Right atrium auricular region (tissue), 2 donors: Measurements from ENCODE around the gene AGFG2. TPM values are rescaled to one million over a fixed set of nuclear protein-coding genes. Genes with fewer than 3 reads are reported as not detected.

Experiments
- DNase-seq: peaks from one replicate; pipeline ENCODE4 v3.0.0-alpha.2; 2019; ENCODE audit warnings: low spot score
- H3K27ac ChIP-seq, 2 donors: fragments of 200-600 bp; sonication (generic); 1 replicate in 1 of 2; 2 replicates in 1 of 2; pipeline ENCODE4 v1.5.1; 2016 to 2019
- H3K27me3 ChIP-seq, 2 donors: fragments of 200-600 bp; sonication (generic); one replicate each; pipeline versions ENCODE4 v1.5.1 to v1.6.0; 2017 to 2019
- H3K36me3 ChIP-seq: fragments of 200-600 bp; sonication (generic); one replicate; pipeline ENCODE4 v1.5.1; 2016
- H3K4me1 ChIP-seq, 2 donors: fragments of 200-600 bp; sonication (generic); one replicate each; pipeline versions ENCODE4 v1.5.1 to v1.6.0; 2017 to 2019
- H3K4me3 ChIP-seq, 2 donors: fragments of 200-600 bp; sonication (generic); 1 replicate in 1 of 2; 2 replicates in 1 of 2; pipeline ENCODE4 v1.5.1; 2017 to 2019; ENCODE audit warnings: mild to moderate bottlenecking in 1 of 2, moderate library complexity in 1 of 2
- H3K9me3 ChIP-seq, 2 donors: fragments of 200-600 bp; sonication (generic); one replicate each; pipeline ENCODE4 v1.5.1; 2019
- total RNA-seq, 2 donors: library from RNA; depleted of rRNA; stranded (reverse); fragments of >200 nt; gene quantifications; one replicate each; pipeline ENCODE4 v1.1.0, GENCODE V29; 2016
- TF ChIP-seq, protein P1 (sequence below), 2 donors: fragments of 200-600 bp; sonication (generic); IDR thresholded peaks; one replicate each; pipeline ENCODE4 v1.5.1; 2019; ENCODE audit warnings: antibody characterized with exemption in 2 of 2

The AGFG2 gene
- total RNA-seq, 2 donors from 2014 or later, result 16.4 to 25.8 TPM

DNA sequence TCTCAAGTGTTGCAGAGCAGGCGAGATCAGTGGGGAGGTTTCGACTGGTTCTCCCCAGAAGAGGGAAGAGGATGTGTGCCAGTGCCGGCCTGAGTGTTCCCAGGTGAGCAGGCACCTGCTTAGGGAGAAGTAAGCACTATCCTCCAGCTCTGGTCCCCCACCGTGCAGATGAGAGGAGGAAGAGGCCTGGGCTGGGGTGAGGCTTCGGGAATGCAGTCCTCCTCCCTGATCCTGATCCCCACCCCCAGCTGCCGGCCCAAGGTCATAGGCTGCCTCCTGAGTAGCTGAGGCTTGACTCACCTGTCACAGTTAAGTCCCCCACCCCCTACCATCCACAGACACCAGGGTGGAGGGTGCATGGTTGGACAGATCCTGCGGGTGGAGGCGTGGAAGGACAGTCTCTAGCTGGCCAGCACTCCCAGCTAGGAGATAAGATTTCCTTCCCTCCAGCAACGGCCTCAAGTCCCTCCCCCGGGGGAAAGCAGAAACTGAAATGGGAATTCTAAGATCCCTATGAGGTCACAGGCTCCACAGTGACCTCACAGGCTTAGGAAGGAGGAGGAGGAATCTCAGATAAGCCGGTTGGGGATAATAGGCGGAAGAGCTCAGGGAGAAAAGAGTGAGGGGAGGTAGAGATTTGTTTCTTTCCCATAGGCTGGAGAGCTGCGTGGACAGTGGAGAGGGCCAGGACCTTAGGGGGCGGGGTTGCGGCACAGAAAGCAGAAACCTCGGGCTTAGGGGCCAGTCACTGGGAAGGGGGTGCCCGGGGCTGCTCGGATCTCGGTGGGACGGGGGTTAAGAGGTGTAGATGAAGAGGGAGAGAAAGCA, 45.9 kb downstream of the AGFG2 start:
- Histone ChIP-seq H3K4me1 (peaks cover 0 to 43% of the 10 kb centered on the region in 2 donors), H3K36me3 (peaks cover 26% of the 10 kb centered on the region), H3K9me3 (no peaks in the 10 kb centered on the region), H3K4me3 (peak overlapping the region; percentile 84 to 96), H3K27me3 (no peaks in the 10 kb centered on the region), H3K27ac (peak overlapping the region; percentile 94 to 97)
- DNase-seq, result no peak
- TF ChIP-seq, protein P1, sequence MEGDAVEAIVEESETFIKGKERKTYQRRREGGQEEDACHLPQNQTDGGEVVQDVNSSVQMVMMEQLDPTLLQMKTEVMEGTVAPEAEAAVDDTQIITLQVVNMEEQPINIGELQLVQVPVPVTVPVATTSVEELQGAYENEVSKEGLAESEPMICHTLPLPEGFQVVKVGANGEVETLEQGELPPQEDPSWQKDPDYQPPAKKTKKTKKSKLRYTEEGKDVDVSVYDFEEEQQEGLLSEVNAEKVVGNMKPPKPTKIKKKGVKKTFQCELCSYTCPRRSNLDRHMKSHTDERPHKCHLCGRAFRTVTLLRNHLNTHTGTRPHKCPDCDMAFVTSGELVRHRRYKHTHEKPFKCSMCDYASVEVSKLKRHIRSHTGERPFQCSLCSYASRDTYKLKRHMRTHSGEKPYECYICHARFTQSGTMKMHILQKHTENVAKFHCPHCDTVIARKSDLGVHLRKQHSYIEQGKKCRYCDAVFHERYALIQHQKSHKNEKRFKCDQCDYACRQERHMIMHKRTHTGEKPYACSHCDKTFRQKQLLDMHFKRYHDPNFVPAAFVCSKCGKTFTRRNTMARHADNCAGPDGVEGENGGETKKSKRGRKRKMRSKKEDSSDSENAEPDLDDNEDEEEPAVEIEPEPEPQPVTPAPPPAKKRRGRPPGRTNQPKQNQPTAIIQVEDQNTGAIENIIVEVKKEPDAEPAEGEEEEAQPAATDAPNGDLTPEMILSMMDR (IDR thresholded peaks at IDR 0.05), result no peak

DNA sequence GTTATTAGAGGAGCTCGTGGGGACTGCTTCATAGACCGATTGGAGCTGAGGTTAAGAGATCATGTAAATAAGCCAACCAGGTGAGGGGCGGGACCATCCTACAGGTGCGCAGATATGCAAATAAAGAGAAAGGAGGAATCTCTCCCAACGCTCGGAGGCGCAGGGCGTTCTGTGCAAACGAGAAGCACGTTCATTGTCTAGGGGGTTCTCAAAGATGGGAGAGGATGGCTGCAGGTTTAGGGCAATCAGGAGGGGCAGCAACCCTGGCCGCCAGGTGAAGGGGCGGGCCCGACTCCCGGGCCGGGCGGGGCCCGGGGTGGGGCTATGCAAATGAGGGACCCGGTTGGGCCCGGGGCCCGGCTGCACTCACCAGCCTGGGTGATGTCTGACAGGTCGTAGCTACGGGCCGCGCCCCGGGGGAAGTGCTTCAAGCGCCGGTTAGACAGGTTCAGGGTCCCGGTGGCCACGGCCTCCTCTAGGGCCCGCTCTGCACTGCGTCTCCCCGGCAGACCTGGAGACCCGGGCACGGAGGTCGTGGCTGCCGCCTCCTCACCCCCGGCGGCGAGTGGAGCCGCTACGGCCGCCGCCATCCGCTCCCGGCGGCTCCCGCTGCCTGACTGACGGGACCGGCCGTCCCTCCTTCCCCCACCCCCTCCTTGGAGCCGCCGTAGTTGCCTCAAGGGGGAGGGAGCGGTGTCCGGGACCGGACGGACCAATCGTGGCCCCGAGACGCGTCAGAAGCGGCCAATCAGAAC, 46.7 kb downstream of the AGFG2 start, which contains the start of gene LRCH4:
Gene LRCH4, minus strand, starts transcription at position 619 of the 755 bp plus-strand sequence. Its CDS starts 29 bp downstream, at position 590.
- peaks cover 0 to 51% of the 10 kb centered on the region in 2 donors for H3K4me1 ChIP-seq

DNA sequence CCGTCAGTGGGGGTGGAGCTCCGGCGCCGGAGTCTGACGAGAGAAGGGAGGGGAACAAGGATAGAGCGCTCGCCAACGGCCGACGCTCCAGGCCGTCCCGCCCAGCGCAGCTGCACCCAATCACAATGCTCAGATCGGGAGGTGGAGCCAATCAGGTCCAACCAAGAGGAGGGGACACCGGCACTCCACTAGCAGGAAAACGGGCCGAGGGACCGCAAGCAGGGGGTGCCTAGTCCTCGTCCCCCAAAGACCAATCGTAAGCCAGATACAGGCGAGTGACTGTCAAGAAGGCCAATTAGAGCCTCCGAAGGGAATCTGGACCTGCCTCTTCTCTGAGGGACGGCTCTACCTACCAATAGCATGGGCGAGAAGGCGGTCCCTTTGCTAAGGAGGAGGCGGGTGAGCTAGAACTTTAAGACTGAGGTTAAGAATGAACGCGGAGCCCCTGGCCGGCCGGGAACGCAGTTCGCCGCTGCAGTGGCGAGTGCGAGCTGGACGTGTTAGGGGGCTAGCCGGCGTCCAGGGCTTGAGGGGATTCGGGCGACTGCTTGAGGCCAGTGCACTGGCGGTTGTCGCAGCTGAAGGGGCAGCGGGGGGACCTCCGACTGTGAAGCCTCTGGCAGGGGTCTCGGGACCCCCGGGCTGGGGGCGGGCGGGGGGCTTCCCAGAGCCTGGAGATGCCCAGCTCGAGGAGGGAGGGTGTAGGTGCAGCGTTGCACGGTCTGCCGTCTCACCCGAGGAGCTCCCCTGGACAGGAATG, 47.4 kb downstream of the AGFG2 start, which contains the start of gene FBXO24:
Gene FBXO24, plus strand, starts transcription at position 63 of the 760 bp plus-strand sequence. Its CDS starts 298 bp downstream, at position 361.
- Histone ChIP-seq H3K27ac (peak within 1 kb of the TSS; percentile 94 to 97), H3K4me1 (peaks cover 0 to 51% of the 10 kb centered on the region in 2 donors), H3K9me3 (no peaks in the 10 kb centered on the region), H3K36me3 (peaks cover 11% of the 10 kb centered on the region), H3K4me3 (peak within 1 kb of the TSS; percentile 84 to 96), H3K27me3 (no peaks in the 10 kb centered on the region)
- TF ChIP-seq, protein P1 (IDR thresholded peaks at IDR 0.05), result no peak
- DNase-seq, result peak; percentile 100

More for the DNA sequence above, 46.7 kb downstream of the AGFG2 start, which contains the start of gene LRCH4:
- no peaks in the 10 kb centered on the region for H3K9me3 ChIP-seq
- H3K27me3 ChIP-seq, result no peaks in the 10 kb centered on the region
- peaks cover 19% of the 10 kb centered on the region for H3K36me3 ChIP-seq
- peak within 1 kb of the TSS; percentile 84 to 96 for H3K4me3 ChIP-seq
- H3K27ac ChIP-seq, result peak within 1 kb of the TSS; percentile 94 to 97
- peak; percentile 67 for DNase-seq
- TF ChIP-seq, protein P1 (IDR thresholded peaks at IDR 0.05), result no peak

DNA sequence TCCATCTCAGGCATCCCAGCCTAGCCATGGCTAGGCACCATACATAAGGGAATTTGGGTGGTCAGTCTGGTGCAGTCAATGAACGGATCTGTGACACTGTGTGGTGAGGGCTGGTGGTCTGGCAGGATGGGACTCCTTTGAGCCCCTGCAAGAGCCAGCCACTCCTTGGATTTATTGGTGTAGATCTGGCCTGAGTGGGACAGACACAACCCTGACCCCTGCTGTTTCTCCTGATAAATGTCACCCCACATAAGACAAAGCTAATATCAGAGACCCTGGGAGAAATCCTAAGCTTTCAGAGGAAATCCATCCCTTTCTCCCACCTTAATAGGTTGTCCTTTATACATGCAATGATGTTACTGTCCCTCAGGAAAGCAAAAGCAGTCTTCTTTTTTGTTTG, 49.4 kb downstream of the AGFG2 start:
- Histone ChIP-seq H3K36me3 (no peaks in the 10 kb centered on the region), H3K4me3 (no peak overlapping the region), H3K27me3 (no peaks in the 10 kb centered on the region), H3K4me1 (peaks cover 0 to 38% of the 10 kb centered on the region in 2 donors), H3K27ac (no peak overlapping the region), H3K9me3 (no peaks in the 10 kb centered on the region)
- TF ChIP-seq, protein P1 (IDR thresholded peaks at IDR 0.05), result peak in 1 of 2 donors; percentile 40
- no peak for DNase-seq

DNA sequence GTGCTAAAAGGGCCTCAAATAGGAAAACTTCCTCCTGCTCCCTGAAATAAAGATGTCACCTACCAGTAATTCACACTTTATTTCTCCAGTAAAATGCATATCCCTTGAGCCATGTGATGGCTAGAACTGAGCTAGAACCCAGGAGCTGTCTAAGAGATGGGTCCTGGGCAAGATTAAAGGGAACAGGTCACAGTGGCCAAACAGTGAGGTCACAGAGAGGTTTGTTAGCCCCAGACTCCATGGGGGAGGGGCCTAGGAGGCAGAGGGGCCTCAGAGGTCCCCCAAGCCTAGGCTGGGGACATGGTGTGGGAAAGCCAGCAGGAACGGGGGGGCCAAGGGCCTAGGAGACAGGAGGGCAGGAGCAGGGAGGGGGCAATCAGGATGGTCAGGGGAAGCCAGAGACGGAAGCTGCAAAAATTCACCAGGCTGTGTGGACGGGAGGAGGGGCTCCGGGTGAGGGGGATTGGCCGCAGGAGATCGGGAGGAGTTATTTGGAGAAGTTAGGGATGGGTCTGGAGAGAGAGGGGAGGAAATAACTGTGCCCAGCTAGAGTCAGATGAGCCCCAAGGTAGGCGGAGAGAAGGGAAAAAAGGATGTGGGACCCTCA, 50.4 kb downstream of the AGFG2 start:
- peaks cover 0 to 28% of the 10 kb centered on the region in 2 donors for H3K4me1 ChIP-seq
- no peak for DNase-seq
- peak overlapping the region in 1 of 2 donors; percentile 13 for H3K4me3 ChIP-seq
- no peaks in the 10 kb centered on the region for H3K27me3 ChIP-seq
- no peaks in the 10 kb centered on the region for H3K9me3 ChIP-seq
- TF ChIP-seq, protein P1 (IDR thresholded peaks at IDR 0.05), result no peak
- H3K36me3 ChIP-seq, result no peaks in the 10 kb centered on the region
- peak overlapping the region; percentile 1 to 37 for H3K27ac ChIP-seq
